Astrocyte of the cerebellum (primary cell): ENCODE data around the gene KIAA0513.
A peak's percentile ranks its signal among the peaks of the same experiment; 100 is the strongest.
"Not testable (repeated sequence)": the region's sequence is repeated elsewhere in the genome, so short reads cannot be mapped to it uniquely, and the experiment has no call there.

Experiments
- DNase-seq: peaks from one replicate; pipeline ENCODE4 v3.0.0-alpha.2; 2011; ENCODE audit warnings: low read depth
- H3K4me3 ChIP-seq: 2 replicates; pipeline ENCODE4 v1.5.1; 2011; ENCODE audit warnings: mild to moderate bottlenecking, low read depth, low read length, moderate library complexity
- CTCF ChIP-seq: IDR thresholded peaks from 2 replicates; pipeline ENCODE4 v1.5.1; 2012; ENCODE audit warnings: low read length, low read depth, moderate library complexity, mild to moderate bottlenecking; ENCODE audit errors: missing control alignments
- in situ Hi-C: cut with HindIII; loops from 2 replicates; pipeline ENCODE4 v1.10.0; 2017; ENCODE audit warnings: low sequenced_read_pairs

Gene KIAA0513

DNA sequence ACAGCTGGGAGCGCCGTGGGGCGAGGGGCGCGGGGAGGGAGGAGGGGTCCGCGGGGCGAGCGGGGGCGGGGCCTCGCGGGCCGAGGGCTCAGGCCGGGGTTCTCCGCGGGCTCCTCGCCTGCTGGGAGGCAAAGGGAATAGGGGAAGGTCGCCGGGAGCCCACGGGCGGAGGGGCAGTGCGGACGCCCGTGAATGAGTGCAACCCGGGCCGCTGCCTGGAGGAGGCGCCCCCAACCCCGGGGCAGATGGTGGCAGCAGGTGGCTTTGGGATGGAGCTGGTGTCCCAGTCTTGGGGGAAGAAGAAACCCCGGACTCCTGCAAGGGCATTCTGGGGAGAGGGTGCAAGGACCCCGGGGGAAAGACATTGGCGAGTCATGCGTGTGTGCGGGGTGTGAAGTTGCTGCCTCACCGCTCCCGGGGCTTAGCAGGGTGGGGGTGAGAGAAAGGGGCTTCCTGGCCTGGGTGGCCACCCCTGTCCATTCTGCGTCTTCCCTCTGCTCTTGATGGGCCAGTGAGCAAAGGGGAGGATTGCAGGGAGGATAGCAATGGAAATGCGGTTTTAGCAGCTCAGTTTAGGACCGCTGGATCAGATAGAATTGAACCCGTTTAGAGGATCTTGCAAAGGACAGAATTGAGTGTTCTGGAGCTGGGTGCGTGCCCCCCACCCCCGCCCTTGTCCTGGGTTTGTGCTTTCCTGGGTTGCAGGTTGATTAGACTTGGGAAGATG is 526 bp downstream of the KIAA0513 start:
- no peak for TF ChIP-seq CTCF
- in situ Hi-C loops: no loop called here
- H3K4me3 ChIP-seq: peak overlapping the region; percentile 67
- DNase-seq: no peak

DNA sequence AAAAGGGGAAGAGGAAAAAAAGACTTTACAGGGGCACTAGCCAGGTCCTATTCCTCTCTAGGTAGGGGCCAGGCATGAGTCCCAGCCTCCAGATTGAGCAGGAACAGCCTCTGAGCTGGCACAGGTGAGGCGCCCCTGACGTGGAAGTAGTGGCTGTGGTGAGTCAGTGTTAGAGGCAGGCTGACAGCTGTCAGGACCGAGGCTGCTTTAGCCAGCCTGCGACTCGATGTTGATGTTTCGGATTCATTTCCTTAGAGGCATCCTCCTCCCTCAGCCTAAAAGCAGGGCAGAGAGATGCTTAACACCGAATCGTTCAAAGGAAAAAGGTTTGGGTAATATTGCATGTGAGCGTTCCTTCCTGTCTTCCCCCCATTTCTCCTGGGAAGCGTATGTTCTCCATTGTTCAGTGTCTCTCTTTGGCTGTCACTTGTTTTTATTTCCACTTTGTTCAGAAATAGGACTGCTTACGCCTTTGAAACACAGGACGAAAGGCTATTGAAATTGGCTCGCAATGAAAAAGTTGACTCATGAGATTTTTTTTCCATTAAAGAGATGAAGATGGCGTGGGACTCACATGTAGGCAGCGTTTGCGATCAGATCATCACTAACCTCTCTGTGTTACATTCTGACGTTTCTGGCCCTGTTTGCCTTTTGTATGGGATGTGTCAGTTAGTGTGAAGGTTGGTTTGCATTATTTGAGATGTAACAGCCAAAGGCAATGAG is 1.3 kb downstream of the KIAA0513 start:
- TF ChIP-seq CTCF: no peak
- in situ Hi-C loops: no loop called here
- H3K4me3 ChIP-seq: peak overlapping the region; percentile 67
- DNase-seq: no peak

DNA sequence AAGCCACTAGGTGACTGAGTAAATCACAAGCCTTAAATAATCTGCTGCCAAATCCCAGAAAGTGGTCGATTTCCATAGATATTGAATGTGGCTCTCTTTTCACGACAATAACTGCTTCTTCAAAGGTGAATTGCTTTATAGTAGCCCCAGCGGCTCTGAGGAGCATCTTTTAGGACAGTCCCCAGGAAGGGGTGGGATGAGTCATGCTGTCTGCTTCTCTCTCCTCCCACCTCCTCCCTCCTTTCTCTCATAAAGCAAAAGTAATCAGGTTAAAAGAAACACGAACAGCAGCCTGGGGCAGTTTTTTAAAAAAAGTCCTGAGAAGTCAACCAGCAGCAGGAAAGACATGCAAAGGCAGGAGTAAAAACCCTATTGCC is 1.8 kb downstream of the KIAA0513 start:
- in situ Hi-C loops: no loop called here
- DNase-seq: no peak
- no peak for TF ChIP-seq CTCF
- no peak overlapping the region for H3K4me3 ChIP-seq

- no peak for TF ChIP-seq CTCF
- in situ Hi-C loops: no loop called here
- no peak for DNase-seq
- H3K4me3 ChIP-seq: no peak overlapping the region
Observed at GRCh38 chr16:85029981-85030401, 2.4 kb downstream of the KIAA0513 start.

- H3K4me3 ChIP-seq: no peak overlapping the region
- no peak for TF ChIP-seq CTCF
- in situ Hi-C loops: no loop called here
- DNase-seq: no peak
Observed at GRCh38 chr16:85031451-85031850, 3.9 kb downstream of the KIAA0513 start.

DNA sequence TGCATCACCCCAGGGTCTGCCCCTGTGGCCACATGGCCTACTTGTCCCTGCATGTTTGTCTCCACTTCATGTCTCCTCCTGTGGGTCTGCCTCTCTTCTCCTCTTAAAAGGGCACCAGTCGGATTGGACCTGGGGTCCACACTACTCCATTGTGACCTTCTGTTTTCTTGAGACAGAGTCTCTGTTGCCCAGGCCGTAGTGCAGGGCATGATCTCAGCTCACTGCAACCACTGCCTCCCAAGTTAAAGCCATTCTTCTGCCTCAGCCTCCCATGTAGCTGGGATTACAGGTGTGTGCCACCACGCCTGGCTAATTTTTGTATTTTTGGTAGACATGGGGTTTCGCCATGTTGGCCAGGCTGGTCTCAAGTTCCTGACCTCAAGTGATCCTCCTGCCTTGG is 4.6 kb downstream of the KIAA0513 start:
- H3K4me3 ChIP-seq, in situ Hi-C loops, DNase-seq: not testable (repeated sequence)

DNA sequence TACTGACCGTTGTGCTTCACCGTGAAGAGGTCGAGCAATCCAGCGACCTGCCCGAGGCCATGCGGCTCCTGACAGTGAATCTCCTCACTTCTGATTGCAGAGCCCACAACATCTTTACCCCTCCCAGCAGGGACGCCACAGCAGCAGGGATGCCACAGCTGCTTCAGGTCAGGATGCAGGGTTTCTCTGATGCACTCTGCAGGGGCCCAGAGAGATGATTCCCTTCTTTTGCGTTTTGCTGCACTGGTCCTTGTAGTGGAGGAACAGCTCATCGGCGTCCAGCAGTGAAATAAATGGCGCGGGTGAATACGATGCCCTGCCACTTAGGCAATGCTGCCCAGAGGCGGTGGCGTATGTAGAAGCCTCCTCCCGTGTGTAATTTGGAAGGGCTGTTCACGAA is 5.6 kb downstream of the KIAA0513 start:
- no peak for DNase-seq
- no peak for TF ChIP-seq CTCF
- in situ Hi-C loops: no loop called here
- H3K4me3 ChIP-seq: no peak overlapping the region
